NCI-H1105 (cell line): Measurements from ENCODE around the gene TSPAN18.
A peak's percentile ranks its signal among the peaks of the same experiment; 100 is the strongest.

Experiments used
- DNase-seq: peaks from one replicate; lab custom pipeline; 2025; lab: John Stamatoyannopoulos, UW

Gene TSPAN18

GRCh38 chr11:44737245-44738085, 10.7 kb downstream of the TSPAN18 start:
- no peak for DNase-seq

DNA sequence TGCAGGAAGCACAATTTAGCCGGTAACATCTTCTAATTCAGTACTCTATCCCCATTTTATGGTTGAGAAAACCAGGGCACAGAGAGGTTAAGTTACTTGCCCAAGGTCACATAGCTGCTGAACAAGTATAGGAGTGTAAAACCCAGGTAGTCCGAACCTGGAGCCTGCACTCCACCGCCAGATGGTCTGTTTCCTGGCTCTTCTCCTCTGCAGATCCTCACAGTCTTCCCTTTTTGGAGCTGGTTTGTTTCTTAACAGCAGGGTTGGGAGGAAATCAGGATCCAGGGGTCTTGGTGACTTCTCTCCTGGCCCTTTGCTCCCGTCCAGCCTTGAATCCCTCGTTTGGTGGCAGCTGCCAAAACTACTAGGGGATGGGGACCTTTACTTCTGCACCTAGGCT, 12.0 kb downstream of the TSPAN18 start:
- DNase-seq = no peak

GRCh38 chr11:44740967-44741366, 14.2 kb downstream of the TSPAN18 start:
- DNase-seq = no peak

DNA sequence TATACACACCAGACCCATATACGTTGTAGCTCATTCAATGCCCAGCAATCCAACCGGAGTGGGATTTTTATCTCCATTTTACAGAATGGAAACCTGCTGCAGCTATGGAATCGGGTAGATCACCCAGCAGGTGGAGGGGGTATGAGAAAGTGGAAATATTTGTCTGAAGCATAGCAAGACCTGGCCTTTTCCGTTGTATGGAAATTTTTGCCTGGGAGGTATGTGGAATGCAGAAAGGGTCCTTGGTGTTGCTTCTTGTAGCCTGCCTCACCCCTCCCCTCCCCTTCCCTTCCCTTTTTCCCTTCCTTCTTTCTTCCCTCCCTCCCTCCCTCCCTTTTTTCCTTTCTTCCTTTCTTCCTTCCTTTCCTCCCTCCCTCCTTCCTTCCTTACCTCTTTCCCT, 15.2 kb downstream of the TSPAN18 start:
- no peak for DNase-seq

GRCh38 chr11:44742508-44743246, 15.9 kb downstream of the TSPAN18 start:
- DNase-seq = no peak

- no peak for DNase-seq
Observed at GRCh38 chr11:44743326-44743725, 16.6 kb downstream of the TSPAN18 start.

- no peak for DNase-seq
Observed at GRCh38 chr11:44743959-44744557, 17.3 kb downstream of the TSPAN18 start.

- DNase-seq = no peak
Observed at GRCh38 chr11:44746894-44747293, 20.1 kb downstream of the TSPAN18 start.

- DNase-seq = no peak
Observed at GRCh38 chr11:44747316-44747715, 20.6 kb downstream of the TSPAN18 start.

GRCh38 chr11:44747836-44748235, 21.1 kb downstream of the TSPAN18 start:
- DNase-seq = no peak

- DNase-seq = no peak
Observed at GRCh38 chr11:44748606-44749005, 21.8 kb downstream of the TSPAN18 start.

DNA sequence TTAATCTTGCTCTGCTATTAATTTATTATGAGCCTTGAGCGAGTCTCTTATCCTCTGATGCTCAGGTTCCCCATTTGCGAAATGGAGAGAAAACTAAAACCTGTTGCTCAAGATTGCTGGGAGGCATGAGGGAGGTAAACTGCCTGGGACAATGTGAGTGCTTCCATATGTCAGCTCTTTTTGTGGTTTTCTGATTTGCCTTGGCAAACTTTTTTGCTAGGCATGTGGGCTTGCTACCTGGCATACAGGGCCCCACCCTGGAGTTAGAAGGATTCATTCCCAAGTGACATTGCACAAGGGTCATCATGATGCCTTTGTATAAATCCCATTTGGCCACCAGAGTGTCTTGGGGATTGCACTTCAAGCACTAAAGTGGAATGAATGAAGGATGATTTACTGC, 22.4 kb downstream of the TSPAN18 start:
- DNase-seq = no peak

DNA sequence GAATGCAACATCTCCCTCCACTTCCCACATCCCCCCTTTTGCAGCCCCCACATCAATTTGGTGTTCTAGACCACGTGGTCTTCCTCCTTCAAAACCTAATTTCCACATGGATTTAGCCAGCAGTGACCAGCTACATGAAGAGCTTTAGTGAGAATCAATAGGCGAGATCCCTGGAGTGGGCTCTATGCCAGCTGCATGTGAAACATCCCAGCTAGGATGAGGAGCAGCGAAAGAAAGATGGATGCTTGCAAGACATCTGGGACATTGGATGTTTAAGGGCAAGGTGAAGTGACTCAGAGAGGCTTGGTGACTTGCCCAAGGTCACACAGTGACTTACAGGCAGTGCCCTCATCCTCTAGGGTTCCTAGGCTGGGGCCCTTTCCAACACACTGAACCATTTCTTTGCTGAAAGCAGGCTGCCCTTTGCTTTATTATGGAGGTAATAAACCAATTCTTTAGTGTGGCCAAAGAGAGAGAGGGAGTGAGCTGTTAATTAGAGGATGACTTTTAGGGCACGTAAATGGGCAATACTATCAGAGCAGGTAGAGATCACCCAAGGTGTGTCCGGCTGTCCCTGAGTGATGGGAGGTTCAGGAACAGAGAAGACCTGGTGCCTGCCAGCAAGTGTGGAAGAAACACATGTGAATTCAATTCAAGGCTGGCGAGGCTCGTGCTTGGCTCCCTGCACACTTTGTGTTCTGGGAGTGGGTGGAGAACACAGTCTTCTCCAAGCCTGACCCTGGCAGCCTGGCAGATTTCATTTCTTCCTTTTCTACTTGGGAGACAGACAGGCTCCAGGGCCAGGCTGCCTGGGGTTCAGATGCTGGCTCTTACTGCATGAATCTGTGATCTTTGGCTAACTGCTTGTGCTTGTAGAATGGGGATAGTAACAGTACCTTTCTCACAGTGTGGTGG, 24.0 kb downstream of the TSPAN18 start:
- DNase-seq = no peak

DNA sequence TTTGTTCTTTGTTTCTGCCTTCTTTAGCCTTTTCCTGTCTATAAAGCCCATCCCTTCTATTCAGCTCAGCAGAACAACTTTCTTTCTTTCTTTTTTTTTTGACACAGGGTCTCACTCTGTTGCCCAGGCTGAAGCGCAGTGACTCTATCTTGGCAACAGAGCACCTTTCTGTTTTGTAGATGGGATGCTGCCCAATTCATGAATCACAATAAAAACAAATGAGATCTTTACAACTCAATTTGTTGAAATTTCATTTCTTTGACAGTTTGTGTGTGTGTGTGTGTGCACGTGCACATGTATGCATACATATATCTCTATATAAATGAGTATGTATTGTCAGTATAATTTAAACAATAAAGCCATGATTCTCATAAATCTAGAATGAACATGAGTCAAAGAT, 25.5 kb downstream of the TSPAN18 start:
- no peak for DNase-seq

DNA sequence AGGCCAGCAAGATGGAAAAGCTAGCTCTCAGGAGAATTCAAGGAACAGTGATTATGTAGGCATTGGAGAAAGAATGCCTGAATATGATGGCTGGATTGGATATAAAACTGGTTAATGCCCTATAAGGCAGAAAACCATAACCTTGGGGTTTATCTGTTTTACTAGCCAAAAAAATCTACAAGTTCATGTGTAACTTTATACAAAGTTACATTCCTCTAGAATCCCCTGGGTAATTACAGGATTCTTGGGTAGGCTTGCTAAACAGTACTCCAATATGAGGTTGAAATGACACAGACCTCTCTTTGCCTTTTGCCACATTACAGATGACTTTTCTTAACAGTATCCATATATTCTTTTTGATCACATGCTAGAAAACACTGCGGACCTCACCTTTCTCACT, 26.0 kb downstream of the TSPAN18 start:
- DNase-seq = no peak

DNA sequence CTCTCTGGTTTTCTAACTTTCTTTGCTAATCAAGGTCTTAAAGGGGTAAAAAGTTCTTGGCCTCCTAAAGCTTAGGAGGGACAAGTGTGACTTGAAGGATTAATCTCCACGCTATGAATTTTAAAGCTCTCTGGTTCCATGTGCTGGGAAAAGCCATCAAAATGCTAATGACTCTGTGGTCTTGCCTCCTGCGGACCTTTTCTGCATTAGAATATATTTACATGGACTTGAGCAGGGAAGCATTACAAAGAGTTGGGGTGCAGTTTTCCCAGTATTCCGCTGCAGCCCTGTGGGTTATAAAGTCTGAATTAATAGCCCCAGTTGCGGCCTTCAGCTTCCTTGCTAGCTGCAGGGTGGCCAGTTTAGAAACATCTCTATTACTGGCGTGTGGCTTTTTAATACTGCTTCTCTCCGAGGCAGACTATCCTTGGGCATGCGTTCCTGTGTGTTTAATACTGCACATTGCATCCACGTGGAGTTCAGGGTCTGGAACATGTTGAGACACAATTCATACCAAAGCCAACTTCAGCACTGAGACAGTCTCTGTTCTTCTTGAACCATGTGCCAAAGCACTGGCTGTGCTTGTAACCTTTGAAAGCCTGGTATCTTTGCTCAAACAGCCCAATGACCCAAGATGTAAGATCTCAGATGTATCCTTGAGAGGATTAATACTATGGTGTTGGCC, 27.3 kb downstream of the TSPAN18 start:
- DNase-seq = no peak

GRCh38 chr11:44754876-44755555, 28.3 kb downstream of the TSPAN18 start:
- peak; percentile 33 for DNase-seq

DNA sequence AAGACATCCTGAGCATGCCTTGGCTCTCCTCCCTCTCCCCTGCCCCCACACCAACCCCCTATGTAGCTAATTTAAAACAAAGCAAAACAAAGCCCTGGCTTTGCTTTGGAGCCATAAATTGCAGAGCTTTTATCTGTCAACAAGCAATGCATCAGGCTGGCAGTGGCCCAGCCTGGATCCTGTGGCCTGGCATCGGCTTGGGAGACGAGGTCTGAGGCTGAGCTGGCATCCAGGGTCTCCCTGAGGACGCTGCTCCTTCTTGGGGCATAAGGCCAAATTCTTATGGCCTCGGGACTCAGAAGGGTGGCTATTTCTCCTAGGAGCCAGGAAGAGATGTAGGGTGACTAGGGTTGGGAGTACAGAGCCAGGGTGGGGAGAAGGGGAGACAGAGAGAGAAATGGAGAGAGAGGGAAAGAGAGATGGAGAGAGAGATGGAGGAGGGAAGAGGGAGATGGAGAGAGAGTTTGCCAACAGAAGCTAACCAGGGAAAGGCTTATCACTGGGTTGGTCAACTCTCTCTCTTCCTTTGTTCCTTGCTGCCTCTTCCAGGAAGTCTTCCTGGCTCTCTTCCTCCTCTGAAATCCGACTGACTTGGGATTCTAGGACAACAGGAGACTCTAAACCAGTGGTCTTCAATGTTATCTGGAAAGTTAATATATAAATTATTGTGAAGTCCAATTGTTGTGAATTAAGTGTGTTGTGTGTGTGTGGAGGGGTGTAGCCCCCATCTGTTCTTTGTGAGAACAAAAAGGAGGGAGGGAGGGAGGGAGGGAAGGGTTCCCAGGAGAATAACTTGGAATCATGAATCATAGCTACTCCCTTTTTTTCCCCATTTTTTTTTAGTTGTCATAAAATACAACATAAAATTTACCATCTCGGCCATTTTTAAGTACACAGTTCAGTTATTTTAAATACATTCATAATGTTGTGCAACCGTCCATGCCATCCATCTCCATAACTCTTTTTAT, 29.1 kb downstream of the TSPAN18 start:
- no peak for DNase-seq

DNA sequence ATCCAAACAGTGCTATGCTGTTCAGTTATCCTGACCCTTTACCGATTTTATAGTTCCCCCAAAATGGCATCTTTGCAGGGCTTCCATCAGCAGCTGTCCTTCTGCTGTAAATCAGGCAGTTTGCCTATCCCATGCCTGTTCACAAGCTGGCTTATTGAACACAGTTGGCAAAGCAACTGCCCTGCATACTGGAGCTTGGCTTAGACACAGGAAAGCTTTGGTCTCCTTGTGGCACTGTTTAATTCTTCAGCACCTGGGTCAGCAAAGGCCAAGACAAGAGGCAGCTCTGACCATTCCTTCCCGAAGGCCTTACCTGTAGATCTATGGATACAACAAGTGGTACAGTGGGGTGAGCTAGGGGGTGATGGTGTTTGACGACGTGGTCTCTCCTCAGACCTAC, 32.2 kb downstream of the TSPAN18 start:
- DNase-seq = no peak
